ENCODE data around the gene PARD3B.

DNA sequence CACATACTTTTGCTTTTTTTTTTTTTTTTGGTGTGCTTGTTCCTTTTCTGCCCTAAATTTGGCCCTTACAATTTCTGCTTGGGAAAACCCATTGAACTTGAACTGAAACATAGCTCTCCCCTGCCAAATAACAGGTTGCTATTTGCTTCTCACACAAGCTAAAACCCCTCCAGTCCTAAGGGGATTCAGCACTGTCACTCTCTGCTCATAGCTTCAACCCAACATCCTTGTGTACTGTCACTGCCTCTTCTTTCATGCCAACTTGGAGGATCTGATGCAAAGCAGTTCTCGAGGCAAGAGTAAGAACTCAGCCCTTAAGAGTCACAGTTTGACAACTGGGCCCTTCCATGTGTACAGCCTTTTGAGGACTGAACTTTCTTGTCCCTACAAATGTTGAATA, 1106.4 kb downstream of the PARD3B start:
- TF ChIP-seq, protein P1, sequence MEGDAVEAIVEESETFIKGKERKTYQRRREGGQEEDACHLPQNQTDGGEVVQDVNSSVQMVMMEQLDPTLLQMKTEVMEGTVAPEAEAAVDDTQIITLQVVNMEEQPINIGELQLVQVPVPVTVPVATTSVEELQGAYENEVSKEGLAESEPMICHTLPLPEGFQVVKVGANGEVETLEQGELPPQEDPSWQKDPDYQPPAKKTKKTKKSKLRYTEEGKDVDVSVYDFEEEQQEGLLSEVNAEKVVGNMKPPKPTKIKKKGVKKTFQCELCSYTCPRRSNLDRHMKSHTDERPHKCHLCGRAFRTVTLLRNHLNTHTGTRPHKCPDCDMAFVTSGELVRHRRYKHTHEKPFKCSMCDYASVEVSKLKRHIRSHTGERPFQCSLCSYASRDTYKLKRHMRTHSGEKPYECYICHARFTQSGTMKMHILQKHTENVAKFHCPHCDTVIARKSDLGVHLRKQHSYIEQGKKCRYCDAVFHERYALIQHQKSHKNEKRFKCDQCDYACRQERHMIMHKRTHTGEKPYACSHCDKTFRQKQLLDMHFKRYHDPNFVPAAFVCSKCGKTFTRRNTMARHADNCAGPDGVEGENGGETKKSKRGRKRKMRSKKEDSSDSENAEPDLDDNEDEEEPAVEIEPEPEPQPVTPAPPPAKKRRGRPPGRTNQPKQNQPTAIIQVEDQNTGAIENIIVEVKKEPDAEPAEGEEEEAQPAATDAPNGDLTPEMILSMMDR (conservative IDR thresholded peaks at IDR 0.05; ENCODE audit: low read depth in 2 of 2): no peak
- TF ChIP-seq POLR2AphosphoS5 (IDR thresholded peaks at IDR 0.05; ENCODE audit: low read depth): no peak
- TF ChIP-seq EZH2 (IDR thresholded peaks at IDR 0.05; ENCODE audit: low read depth, unreplicated experiment): no peak
- TF ChIP-seq NANOG (IDR thresholded peaks at IDR 0.05; ENCODE audit: borderline replicate concordance): no peak
- TF ChIP-seq, protein P2, sequence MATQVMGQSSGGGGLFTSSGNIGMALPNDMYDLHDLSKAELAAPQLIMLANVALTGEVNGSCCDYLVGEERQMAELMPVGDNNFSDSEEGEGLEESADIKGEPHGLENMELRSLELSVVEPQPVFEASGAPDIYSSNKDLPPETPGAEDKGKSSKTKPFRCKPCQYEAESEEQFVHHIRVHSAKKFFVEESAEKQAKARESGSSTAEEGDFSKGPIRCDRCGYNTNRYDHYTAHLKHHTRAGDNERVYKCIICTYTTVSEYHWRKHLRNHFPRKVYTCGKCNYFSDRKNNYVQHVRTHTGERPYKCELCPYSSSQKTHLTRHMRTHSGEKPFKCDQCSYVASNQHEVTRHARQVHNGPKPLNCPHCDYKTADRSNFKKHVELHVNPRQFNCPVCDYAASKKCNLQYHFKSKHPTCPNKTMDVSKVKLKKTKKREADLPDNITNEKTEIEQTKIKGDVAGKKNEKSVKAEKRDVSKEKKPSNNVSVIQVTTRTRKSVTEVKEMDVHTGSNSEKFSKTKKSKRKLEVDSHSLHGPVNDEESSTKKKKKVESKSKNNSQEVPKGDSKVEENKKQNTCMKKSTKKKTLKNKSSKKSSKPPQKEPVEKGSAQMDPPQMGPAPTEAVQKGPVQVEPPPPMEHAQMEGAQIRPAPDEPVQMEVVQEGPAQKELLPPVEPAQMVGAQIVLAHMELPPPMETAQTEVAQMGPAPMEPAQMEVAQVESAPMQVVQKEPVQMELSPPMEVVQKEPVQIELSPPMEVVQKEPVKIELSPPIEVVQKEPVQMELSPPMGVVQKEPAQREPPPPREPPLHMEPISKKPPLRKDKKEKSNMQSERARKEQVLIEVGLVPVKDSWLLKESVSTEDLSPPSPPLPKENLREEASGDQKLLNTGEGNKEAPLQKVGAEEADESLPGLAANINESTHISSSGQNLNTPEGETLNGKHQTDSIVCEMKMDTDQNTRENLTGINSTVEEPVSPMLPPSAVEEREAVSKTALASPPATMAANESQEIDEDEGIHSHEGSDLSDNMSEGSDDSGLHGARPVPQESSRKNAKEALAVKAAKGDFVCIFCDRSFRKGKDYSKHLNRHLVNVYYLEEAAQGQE (IDR thresholded peaks at IDR 0.05; ENCODE audit: unreplicated experiment): no peak
- TF ChIP-seq, protein P3, sequence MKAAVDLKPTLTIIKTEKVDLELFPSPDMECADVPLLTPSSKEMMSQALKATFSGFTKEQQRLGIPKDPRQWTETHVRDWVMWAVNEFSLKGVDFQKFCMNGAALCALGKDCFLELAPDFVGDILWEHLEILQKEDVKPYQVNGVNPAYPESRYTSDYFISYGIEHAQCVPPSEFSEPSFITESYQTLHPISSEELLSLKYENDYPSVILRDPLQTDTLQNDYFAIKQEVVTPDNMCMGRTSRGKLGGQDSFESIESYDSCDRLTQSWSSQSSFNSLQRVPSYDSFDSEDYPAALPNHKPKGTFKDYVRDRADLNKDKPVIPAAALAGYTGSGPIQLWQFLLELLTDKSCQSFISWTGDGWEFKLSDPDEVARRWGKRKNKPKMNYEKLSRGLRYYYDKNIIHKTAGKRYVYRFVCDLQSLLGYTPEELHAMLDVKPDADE (IDR thresholded peaks at IDR 0.05): no peak
